Measurements from ENCODE around the gene HACE1.

The HACE1 gene

GRCh38 chr6:104702126-104702841 is 157.4 kb downstream of the HACE1 start:
- TF ChIP-seq CTCF (IDR thresholded peaks at IDR 0.05; ENCODE audit: low read depth, low read length, poor library complexity, severe bottlenecking) (no peak), EZH2phosphoT487 (IDR thresholded peaks at IDR 0.05; ENCODE audit: borderline replicate concordance, low read length) (no peak)
- Histone ChIP-seq H3K27ac (ENCODE audit: low read depth, low read length) (no peak overlapping the region), H3K79me2 (ENCODE audit: control insufficient read depth, low read length) (no peaks in the 10 kb centered on the region), H3K36me3 (ENCODE audit: control insufficient read depth, low read length) (no peaks in the 10 kb centered on the region), H3K27me3 (ENCODE audit: control insufficient read depth, low read length) (no peaks in the 10 kb centered on the region), H3F3A (ENCODE audit: control insufficient read depth, insufficient read depth) (no peaks in the 10 kb centered on the region), H3K4me1 (ENCODE audit: control insufficient read depth, low read length) (peaks cover 20% of the 10 kb centered on the region), H4K20me1 (ENCODE audit: control insufficient read depth, insufficient read depth, low read depth, low read length) (no peaks in the 10 kb centered on the region), H3K9me2 (replicated peaks; ENCODE audit: control insufficient read depth, low read length) (no peaks in the 10 kb centered on the region), H3K9me3 (ENCODE audit: control insufficient read depth, insufficient read depth, low read length) (no peaks in the 10 kb centered on the region), H3K4me3 (ENCODE audit: low read length) (no peak overlapping the region), H3K4me2 (ENCODE audit: low read length) (no peak overlapping the region)

- no peaks in the 10 kb centered on the region for H3F3A ChIP-seq (ENCODE audit: control insufficient read depth, insufficient read depth)
- no peaks in the 10 kb centered on the region for H3K27me3 ChIP-seq (ENCODE audit: control insufficient read depth, low read length)
- no peak overlapping the region for H3K4me2 ChIP-seq (ENCODE audit: low read length)
- no peaks in the 10 kb centered on the region for H3K79me2 ChIP-seq (ENCODE audit: control insufficient read depth, low read length)
- no peaks in the 10 kb centered on the region for H4K20me1 ChIP-seq (ENCODE audit: control insufficient read depth, insufficient read depth, low read depth, low read length)
- no peaks in the 10 kb centered on the region for H3K9me3 ChIP-seq (ENCODE audit: control insufficient read depth, insufficient read depth, low read length)
- peaks cover 15% of the 10 kb centered on the region for H3K4me1 ChIP-seq (ENCODE audit: control insufficient read depth, low read length)
- H3K4me3 ChIP-seq (ENCODE audit: low read length): no peak overlapping the region
- TF ChIP-seq CTCF (IDR thresholded peaks at IDR 0.05; ENCODE audit: low read depth, low read length, poor library complexity, severe bottlenecking) (no peak), EZH2phosphoT487 (IDR thresholded peaks at IDR 0.05; ENCODE audit: borderline replicate concordance, low read length) (no peak)
- no peak overlapping the region for H3K27ac ChIP-seq (ENCODE audit: low read depth, low read length)
- no peaks in the 10 kb centered on the region for H3K36me3 ChIP-seq (ENCODE audit: control insufficient read depth, low read length)
- H3K9me2 ChIP-seq (replicated peaks; ENCODE audit: control insufficient read depth, low read length): no peaks in the 10 kb centered on the region
Measured at GRCh38 chr6:104700371-104701185, 159.1 kb downstream of the HACE1 start.

GRCh38 chr6:104699593-104700329 is 160.0 kb downstream of the HACE1 start:
- no peaks in the 10 kb centered on the region for H3K79me2 ChIP-seq (ENCODE audit: control insufficient read depth, low read length)
- no peaks in the 10 kb centered on the region for H3K9me3 ChIP-seq (ENCODE audit: control insufficient read depth, insufficient read depth, low read length)
- no peaks in the 10 kb centered on the region for H3K36me3 ChIP-seq (ENCODE audit: control insufficient read depth, low read length)
- no peaks in the 10 kb centered on the region for H3K27me3 ChIP-seq (ENCODE audit: control insufficient read depth, low read length)
- no peak for TF ChIP-seq CTCF (IDR thresholded peaks at IDR 0.05; ENCODE audit: low read depth, low read length, poor library complexity, severe bottlenecking)
- TF ChIP-seq EZH2phosphoT487 (IDR thresholded peaks at IDR 0.05; ENCODE audit: borderline replicate concordance, low read length): no peak
- no peak overlapping the region for H3K4me2 ChIP-seq (ENCODE audit: low read length)
- no peak overlapping the region for H3K4me3 ChIP-seq (ENCODE audit: low read length)
- H3K9me2 ChIP-seq (replicated peaks; ENCODE audit: control insufficient read depth, low read length): no peaks in the 10 kb centered on the region
- H3K4me1 ChIP-seq (ENCODE audit: control insufficient read depth, low read length): peaks cover 7% of the 10 kb centered on the region
- no peaks in the 10 kb centered on the region for H4K20me1 ChIP-seq (ENCODE audit: control insufficient read depth, insufficient read depth, low read depth, low read length)
- H3F3A ChIP-seq (ENCODE audit: control insufficient read depth, insufficient read depth): no peaks in the 10 kb centered on the region
- no peak overlapping the region for H3K27ac ChIP-seq (ENCODE audit: low read depth, low read length)
